NT2/D1 (cell line): ENCODE data around the gene ABCB1.

Source experiments
- YY1 ChIP-seq: IDR thresholded peaks from 2 replicates; pipeline ENCODE4 v1.6.1; 2011; ENCODE audit not compliant: insufficient read length, insufficient read depth
- ZNF274 ChIP-seq: IDR thresholded peaks from 2 replicates; pipeline ENCODE4 v1.6.1; 2011; ENCODE audit warnings: mild to moderate bottlenecking, low read depth, low read length

- TF ChIP-seq YY1 (no peak), ZNF274 (no peak)
Observed at GRCh38 chr7:87561102-87561501, 39.6 kb downstream of the ABCB1 start.
